A549 (cell line): ENCODE data around the gene MRFAP1.

Experiments
- CHD4 ChIP-seq: fragments of 200-600 bp; sonication (generic); IDR thresholded peaks from 2 replicates; pipeline ENCODE4 v1.6.1; 2016; ENCODE audit warnings: antibody characterized with exemption, mild to moderate bottlenecking, borderline replicate concordance
- CTCF ChIP-seq: fragments of >200 bp; sonication (Bioruptor Twin); formaldehyde crosslinking; IDR thresholded peaks from 3 replicates; pipeline ENCODE4 v1.5.1; 2016
- EHF ChIP-seq: fragments of 250-450 bp; sonication (Bioruptor Pico); IDR thresholded peaks from 2 replicates; pipeline ENCODE4 v1.5.0; 2020; ENCODE audit warnings: mild to moderate bottlenecking
- ELK1 ChIP-seq: fragments of 150-350 bp; IDR thresholded peaks from 2 replicates; pipeline ENCODE4 v1.6.1; 2014; ENCODE audit warnings: low read depth, mild to moderate bottlenecking, low read length
- ESRRA ChIP-seq: fragments of 150-350 bp; IDR thresholded peaks from 2 replicates; pipeline ENCODE4 v1.6.1; 2014; ENCODE audit warnings: mild to moderate bottlenecking, low read length, borderline replicate concordance
- JUNB ChIP-seq: fragments of >200 bp; sonication (Bioruptor Twin); formaldehyde crosslinking; IDR thresholded peaks from 2 replicates; pipeline ENCODE4 v1.6.1; 2016
- KDM5A ChIP-seq: fragments of 200-600 bp; sonication (generic); IDR thresholded peaks from 2 replicates; pipeline ENCODE4 v1.6.1; 2016; ENCODE audit warnings: antibody characterized with exemption, mild to moderate bottlenecking
- MAX ChIP-seq: IDR thresholded peaks from 2 replicates; pipeline ENCODE4 v1.6.1; 2012
- MAZ ChIP-seq: fragments of 150-350 bp; IDR thresholded peaks from 2 replicates; pipeline ENCODE4 v1.6.1; 2014; ENCODE audit warnings: antibody characterized with exemption, low read depth, low read length, borderline replicate concordance
- POLR2A ChIP-seq: IDR thresholded peaks from 2 replicates; pipeline ENCODE4 v1.6.1; 2012; ENCODE audit warnings: mild to moderate bottlenecking, low read length
- SMC3 ChIP-seq: fragments of >200 bp; sonication (Bioruptor Twin); formaldehyde crosslinking; IDR thresholded peaks from 3 replicates; pipeline ENCODE4 v1.6.1; 2018; ENCODE audit warnings: inconsistent platforms
- TP53 ChIP-seq: fragments of 250-450 bp; sonication (Bioruptor Pico); IDR thresholded peaks from 2 replicates; pipeline ENCODE4 v1.5.0; 2021; ENCODE audit warnings: mild to moderate bottlenecking, moderate library complexity
- ZSCAN20 ChIP-seq: fragments of 250-450 bp; sonication (Bioruptor Pico); IDR thresholded peaks from 2 replicates; pipeline ENCODE4 v1.8.0; 2022; ENCODE audit warnings: mild to moderate bottlenecking, moderate library complexity

- TF ChIP-seq CTCF (no peak), TP53 (CRISPR knock-in tag) (no peak), ELK1 (no peak), POLR2A (no peak), ZSCAN20 (no peak), ESRRA (no peak), MAZ (no peak), EHF (no peak), SMC3 (no peak), CHD4 (no peak), KDM5A (no peak), MAX (no peak), JUNB (no peak)
Observed at GRCh38 chr4:6627832-6628231, 12.7 kb upstream of the MRFAP1 start.
